GM21423 (cell line): Measurements from ENCODE around the gene RND2.
"Not testable (repeated sequence)": the region's sequence is repeated elsewhere in the genome, so short reads cannot be mapped to it uniquely, and the experiment has no call there.

Source experiments
- ATAC-seq: cut with Tn5 transposase; IDR thresholded peaks from one replicate; pipeline ENCODE4 v1.9.1; 2021; ENCODE audit warnings: mild to moderate bottlenecking, moderate library complexity; ENCODE audit not compliant: unreplicated experiment

The RND2 gene

GRCh38 chr17:43024407-43025289, at the start of gene RND2:
Gene RND2, plus strand, starts transcription at chr17:43025231. Its CDS starts 117 bp downstream, at chr17:43025348.
- no peak for ATAC-seq

GRCh38 chr17:42975265-42975664, 49.8 kb upstream of the RND2 start:
- ATAC-seq = no peak

GRCh38 chr17:42975701-42976100, 49.3 kb upstream of the RND2 start:
- not testable (repeated sequence) for ATAC-seq

GRCh38 chr17:42979511-42980273, 45.3 kb upstream of the RND2 start, which contains the start of gene PTGES3L:
Gene PTGES3L, minus strand, starts transcription at chr17:42980080. Its CDS starts 27 bp downstream, at chr17:42980053.
- no peak for ATAC-seq

- ATAC-seq = peak; percentile 54
Measured at GRCh38 chr17:42980274-42980765, 44.7 kb upstream of the RND2 start, which contains the start of gene RUNDC1. Gene RUNDC1, plus strand, starts transcription at chr17:42980565. Its CDS starts 12 bp downstream, at chr17:42980577.

- peak; percentile 46 for ATAC-seq
Measured at GRCh38 chr17:42980766-42981397, 44.1 kb upstream of the RND2 start.

- no peak for ATAC-seq
Measured at GRCh38 chr17:42982266-42982665, 42.8 kb upstream of the RND2 start.

- ATAC-seq = peak; percentile 45
Measured at GRCh38 chr17:42985225-42985624, 39.8 kb upstream of the RND2 start.

- ATAC-seq = no peak
Measured at GRCh38 chr17:42989141-42989540, 35.9 kb upstream of the RND2 start.

- ATAC-seq = no peak
Measured at GRCh38 chr17:42989726-42990652, 35.0 kb upstream of the RND2 start.

GRCh38 chr17:42991471-42991870, 33.6 kb upstream of the RND2 start:
- ATAC-seq = no peak

- no peak for ATAC-seq
Measured at GRCh38 chr17:42992872-42993271, 32.2 kb upstream of the RND2 start.

GRCh38 chr17:42993913-42994312, 31.1 kb upstream of the RND2 start:
- ATAC-seq = not testable (repeated sequence)

GRCh38 chr17:42997390-42997983, 27.5 kb upstream of the RND2 start:
- no peak for ATAC-seq

- ATAC-seq = peak; percentile 91
Measured at GRCh38 chr17:42997984-42998938, 26.8 kb upstream of the RND2 start, which contains the start of gene RPL27. Gene RPL27, plus strand, starts transcription at chr17:42998419. Its CDS starts 332 bp downstream, at chr17:42998751.

GRCh38 chr17:42999003-42999525, 26.0 kb upstream of the RND2 start:
- no peak for ATAC-seq

- ATAC-seq = not testable (repeated sequence)
Measured at GRCh38 chr17:43000894-43001293, 24.1 kb upstream of the RND2 start.
